ENCODE measurements around the gene ERBB4.
"Not testable (repeated sequence)": the region's sequence is repeated elsewhere in the genome, so short reads cannot be mapped to it uniquely, and the experiment has no call there.

ERBB4 gene

DNA sequence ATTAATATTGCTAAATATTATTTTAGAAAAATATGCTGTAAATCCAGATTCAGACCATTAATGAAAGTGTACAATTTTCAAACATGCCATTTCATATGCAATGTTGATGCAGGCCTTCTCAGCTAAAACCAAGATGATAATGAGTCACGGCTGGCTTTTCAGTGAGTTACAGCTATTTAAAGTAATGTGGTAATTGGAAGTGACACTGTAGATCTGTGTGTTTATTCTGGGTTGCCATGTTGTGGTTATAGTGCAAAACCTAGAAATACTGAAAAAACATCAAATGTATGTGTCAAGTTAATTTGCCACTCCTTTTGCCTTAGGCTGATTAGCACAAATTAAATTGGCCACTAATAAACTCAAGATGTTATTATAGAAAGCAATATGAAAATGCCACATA lies 506.6 kb downstream of the ERBB4 start:
- Histone ChIP-seq H3K9me3 (ENCODE audit: control insufficient read depth in 2 of 2, low read length in 2 of 2) (no peaks in the 10 kb centered on the region), H3K4me3 (ENCODE audit: low read length in 2 of 2) (no peak overlapping the region), H3K27me3 (ENCODE audit: control insufficient read depth in 2 of 2, insufficient read depth in 2 of 2, low read length in 2 of 2) (no peaks in the 10 kb centered on the region), H3K27ac (ENCODE audit: low read depth in 2 of 2, low read length in 2 of 2) (no peak overlapping the region), H3K4me1 (ENCODE audit: control insufficient read depth in 2 of 2, insufficient read depth in 2 of 2, low read length in 2 of 2) (no peaks in the 10 kb centered on the region), H3K9ac (ENCODE audit: low read depth in 1 of 2, low read length in 2 of 2) (no peak overlapping the region), H3K36me3 (ENCODE audit: control insufficient read depth in 2 of 2, insufficient read depth in 2 of 2, low read length in 2 of 2) (no peaks in the 10 kb centered on the region)

DNA sequence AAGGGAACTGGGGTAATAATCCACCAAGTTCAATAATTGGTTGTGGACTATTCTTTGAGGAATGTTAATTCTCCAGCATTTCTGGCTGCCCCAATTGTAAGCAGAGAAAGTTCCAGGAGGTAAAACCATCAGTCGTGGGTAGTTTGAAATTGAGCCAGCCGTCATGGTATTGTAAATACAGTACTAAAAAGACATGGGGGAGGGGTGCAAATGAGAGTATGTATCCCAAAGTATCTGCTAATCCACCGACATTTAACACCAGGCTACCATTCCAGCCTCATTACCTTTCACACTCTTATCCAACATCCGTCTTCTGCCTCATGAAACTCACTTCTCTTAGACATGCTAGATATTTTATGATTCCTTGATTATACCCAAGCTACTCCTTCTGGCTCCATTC lies 507.9 kb downstream of the ERBB4 start:
- Histone ChIP-seq H3K9ac (ENCODE audit: low read depth in 1 of 2, low read length in 2 of 2) (no peak overlapping the region), H3K4me1 (ENCODE audit: control insufficient read depth in 2 of 2, insufficient read depth in 2 of 2, low read length in 2 of 2) (no peaks in the 10 kb centered on the region), H3K27ac (ENCODE audit: low read depth in 2 of 2, low read length in 2 of 2) (no peak overlapping the region), H3K27me3 (ENCODE audit: control insufficient read depth in 2 of 2, insufficient read depth in 2 of 2, low read length in 2 of 2) (no peaks in the 10 kb centered on the region), H3K36me3 (ENCODE audit: control insufficient read depth in 2 of 2, insufficient read depth in 2 of 2, low read length in 2 of 2) (no peaks in the 10 kb centered on the region), H3K9me3 (ENCODE audit: control insufficient read depth in 2 of 2, low read length in 2 of 2) (no peaks in the 10 kb centered on the region), H3K4me3 (ENCODE audit: low read length in 2 of 2) (no peak overlapping the region)

DNA sequence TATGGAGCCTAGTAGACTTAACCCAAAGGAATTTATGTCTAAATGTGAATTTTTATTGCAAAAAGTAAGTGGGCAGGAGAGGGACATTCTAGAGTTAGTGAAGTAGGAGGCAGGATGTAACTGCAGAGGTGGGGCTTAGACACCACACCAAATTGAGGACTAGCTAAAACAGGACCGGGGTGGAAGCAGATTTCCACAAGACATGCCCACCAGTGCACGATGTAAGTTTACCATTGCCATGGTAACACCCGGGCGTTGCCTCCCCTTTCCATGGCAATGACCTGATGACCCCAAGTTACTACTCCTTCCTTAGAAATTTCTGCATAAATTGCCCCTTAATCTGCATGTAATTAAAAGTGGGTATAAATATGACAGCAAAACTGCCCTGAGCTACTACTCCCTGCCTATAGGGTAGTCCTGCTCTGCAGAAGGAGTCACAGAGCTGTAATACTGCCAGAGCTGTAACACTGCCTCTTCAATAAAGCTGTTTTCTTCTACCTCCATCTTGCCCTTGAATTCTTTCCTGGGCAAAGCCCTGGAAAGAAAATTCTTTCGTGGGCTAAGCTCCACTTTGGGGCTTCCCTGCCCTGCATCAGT lies 509.7 kb downstream of the ERBB4 start:
- no peak overlapping the region for H3K4me3 ChIP-seq (ENCODE audit: low read length in 2 of 2)
- no peaks in the 10 kb centered on the region for H3K27me3 ChIP-seq (ENCODE audit: control insufficient read depth in 2 of 2, insufficient read depth in 2 of 2, low read length in 2 of 2)
- no peaks in the 10 kb centered on the region for H3K36me3 ChIP-seq (ENCODE audit: control insufficient read depth in 2 of 2, insufficient read depth in 2 of 2, low read length in 2 of 2)
- no peak overlapping the region for H3K9ac ChIP-seq (ENCODE audit: low read depth in 1 of 2, low read length in 2 of 2)
- no peaks in the 10 kb centered on the region for H3K4me1 ChIP-seq (ENCODE audit: control insufficient read depth in 2 of 2, insufficient read depth in 2 of 2, low read length in 2 of 2)
- H3K9me3 ChIP-seq (ENCODE audit: control insufficient read depth in 2 of 2, low read length in 2 of 2), result no peaks in the 10 kb centered on the region
- no peak overlapping the region for H3K27ac ChIP-seq (ENCODE audit: low read depth in 2 of 2, low read length in 2 of 2)

DNA sequence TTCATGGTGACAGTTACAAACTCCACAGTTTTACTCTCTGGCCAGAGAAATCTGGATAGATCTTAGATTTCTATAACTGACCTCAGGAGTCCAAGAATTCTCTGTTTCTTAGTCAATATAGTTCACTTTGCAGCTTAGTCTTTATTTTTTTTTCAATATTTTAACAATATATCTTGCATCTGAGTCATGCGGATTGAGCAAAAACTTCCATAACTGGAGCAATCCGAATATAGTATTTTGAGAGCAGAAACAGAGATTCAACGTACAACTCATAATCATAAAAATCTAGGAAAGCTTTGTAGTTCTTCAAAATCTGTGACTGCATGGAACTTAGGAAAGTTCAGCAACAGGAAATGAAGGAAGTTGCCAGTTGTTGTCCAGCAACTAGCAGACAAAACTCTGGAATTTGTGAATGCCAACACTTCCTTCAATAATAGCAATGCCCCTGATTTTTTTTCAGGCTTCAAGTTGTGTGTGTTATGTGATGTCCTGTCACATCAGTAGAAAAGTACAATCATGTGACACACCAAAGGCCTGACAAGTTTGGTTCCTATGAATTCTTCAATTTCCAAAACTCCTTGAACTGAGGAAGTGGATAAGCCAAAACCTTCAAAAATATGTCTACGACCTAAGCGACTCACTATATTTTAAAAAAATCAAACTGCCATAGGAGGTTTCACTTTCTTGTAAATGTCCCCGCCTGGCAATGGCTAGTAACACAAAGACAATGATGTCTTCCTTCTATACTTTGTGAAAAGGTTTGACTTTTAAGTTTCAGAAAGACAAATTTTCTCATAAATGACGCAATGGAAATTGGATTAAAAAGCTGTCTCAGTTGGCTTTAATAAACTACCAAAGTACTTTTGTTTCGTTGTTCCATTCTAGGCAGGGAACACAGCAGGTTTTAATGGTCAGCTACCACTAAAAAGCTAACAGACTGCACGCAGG lies 510.6 kb downstream of the ERBB4 start:
- H3K4me3 ChIP-seq (ENCODE audit: low read length in 2 of 2), result no peak overlapping the region
- H3K4me1 ChIP-seq (ENCODE audit: control insufficient read depth in 2 of 2, insufficient read depth in 2 of 2, low read length in 2 of 2), result no peaks in the 10 kb centered on the region
- no peaks in the 10 kb centered on the region for H3K9me3 ChIP-seq (ENCODE audit: control insufficient read depth in 2 of 2, low read length in 2 of 2)
- no peak overlapping the region for H3K27ac ChIP-seq (ENCODE audit: low read depth in 2 of 2, low read length in 2 of 2)
- H3K27me3 ChIP-seq (ENCODE audit: control insufficient read depth in 2 of 2, insufficient read depth in 2 of 2, low read length in 2 of 2), result no peaks in the 10 kb centered on the region
- no peak overlapping the region for H3K9ac ChIP-seq (ENCODE audit: low read depth in 1 of 2, low read length in 2 of 2)
- H3K36me3 ChIP-seq (ENCODE audit: control insufficient read depth in 2 of 2, insufficient read depth in 2 of 2, low read length in 2 of 2), result no peaks in the 10 kb centered on the region

DNA sequence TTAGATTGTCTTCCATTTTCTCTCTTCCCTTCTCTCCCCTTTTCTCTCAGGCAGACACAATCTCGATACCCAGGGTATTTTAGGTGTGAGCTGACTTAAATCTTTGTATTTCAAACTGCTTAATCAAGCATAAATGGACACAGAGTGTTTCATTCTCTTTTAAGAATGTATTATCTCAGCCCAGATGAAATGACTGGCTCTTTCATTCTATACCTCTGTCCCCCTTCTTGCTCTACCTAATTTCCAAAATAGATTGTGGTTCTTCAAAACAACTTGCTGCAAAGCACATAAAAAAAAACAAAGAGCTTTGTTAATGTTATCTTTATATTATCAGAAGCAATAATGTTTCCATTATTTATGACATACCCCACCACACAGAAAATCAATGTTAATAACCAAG lies 514.6 kb downstream of the ERBB4 start:
- Histone ChIP-seq H3K9me3 (ENCODE audit: control insufficient read depth in 2 of 2, low read length in 2 of 2) (no peaks in the 10 kb centered on the region), H3K27ac (ENCODE audit: low read depth in 2 of 2, low read length in 2 of 2) (no peak overlapping the region), H3K36me3 (ENCODE audit: control insufficient read depth in 2 of 2, insufficient read depth in 2 of 2, low read length in 2 of 2) (no peaks in the 10 kb centered on the region), H3K27me3 (ENCODE audit: control insufficient read depth in 2 of 2, insufficient read depth in 2 of 2, low read length in 2 of 2) (no peaks in the 10 kb centered on the region), H3K4me1 (ENCODE audit: control insufficient read depth in 2 of 2, insufficient read depth in 2 of 2, low read length in 2 of 2) (no peaks in the 10 kb centered on the region), H3K4me3 (ENCODE audit: low read length in 2 of 2) (no peak overlapping the region), H3K9ac (ENCODE audit: low read depth in 1 of 2, low read length in 2 of 2) (no peak overlapping the region)

DNA sequence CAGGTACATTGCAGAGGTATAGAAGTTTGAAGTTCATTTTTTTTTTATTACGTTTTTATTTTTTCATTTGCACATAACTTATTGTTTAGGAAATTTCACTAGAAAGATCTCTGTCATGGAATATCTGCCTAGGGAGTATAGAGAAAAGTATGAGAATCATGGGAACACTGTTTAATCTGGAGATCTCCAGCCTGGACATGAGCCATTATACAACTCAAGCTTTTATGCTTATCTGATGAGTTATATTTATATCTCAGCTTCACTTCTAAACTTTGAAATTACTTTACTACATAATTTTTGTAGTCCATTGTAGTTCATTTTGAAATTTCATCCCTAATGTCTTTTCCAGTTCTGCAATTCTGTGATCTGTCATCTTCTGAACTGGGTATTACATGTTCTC lies 515.6 kb downstream of the ERBB4 start:
- no peaks in the 10 kb centered on the region for H3K9me3 ChIP-seq (ENCODE audit: control insufficient read depth in 2 of 2, low read length in 2 of 2)

DNA sequence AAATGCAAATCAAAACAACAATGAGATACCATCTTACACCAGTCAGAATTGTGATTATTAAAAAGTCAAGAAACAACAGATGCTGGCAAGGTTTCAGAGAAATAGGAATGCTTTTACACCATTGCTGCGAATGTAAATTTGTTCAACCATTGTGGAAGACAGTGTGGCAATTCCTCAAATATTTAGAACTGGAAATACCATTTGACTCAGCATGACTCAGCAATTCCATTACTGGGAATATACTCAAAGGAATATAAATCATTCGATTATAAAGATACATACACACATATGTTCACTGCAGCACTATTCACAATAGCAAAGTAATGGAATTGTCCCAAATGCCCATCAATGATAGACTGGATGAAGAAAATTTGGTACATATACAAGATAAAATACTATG lies 516.7 kb downstream of the ERBB4 start:
- no peak overlapping the region for H3K27ac ChIP-seq (ENCODE audit: low read depth in 2 of 2, low read length in 2 of 2)
- H3K4me1 ChIP-seq (ENCODE audit: control insufficient read depth in 2 of 2, insufficient read depth in 2 of 2, low read length in 2 of 2), result no peaks in the 10 kb centered on the region
- H3K9ac ChIP-seq (ENCODE audit: low read depth in 1 of 2, low read length in 2 of 2), result no peak overlapping the region
- H3K4me3 ChIP-seq (ENCODE audit: low read length in 2 of 2), result no peak overlapping the region
- no peaks in the 10 kb centered on the region for H3K27me3 ChIP-seq (ENCODE audit: control insufficient read depth in 2 of 2, insufficient read depth in 2 of 2, low read length in 2 of 2)
- H3K9me3 ChIP-seq (ENCODE audit: control insufficient read depth in 2 of 2, low read length in 2 of 2), result no peaks in the 10 kb centered on the region
- H3K36me3 ChIP-seq (ENCODE audit: control insufficient read depth in 2 of 2, insufficient read depth in 2 of 2, low read length in 2 of 2), result no peaks in the 10 kb centered on the region

More for the DNA sequence above, 515.6 kb downstream of the ERBB4 start:
- Histone ChIP-seq H3K9ac (ENCODE audit: low read depth in 1 of 2, low read length in 2 of 2) (no peak overlapping the region), H3K27me3 (ENCODE audit: control insufficient read depth in 2 of 2, insufficient read depth in 2 of 2, low read length in 2 of 2) (no peaks in the 10 kb centered on the region), H3K36me3 (ENCODE audit: control insufficient read depth in 2 of 2, insufficient read depth in 2 of 2, low read length in 2 of 2) (no peaks in the 10 kb centered on the region), H3K27ac (ENCODE audit: low read depth in 2 of 2, low read length in 2 of 2) (no peak overlapping the region), H3K4me1 (ENCODE audit: control insufficient read depth in 2 of 2, insufficient read depth in 2 of 2, low read length in 2 of 2) (no peaks in the 10 kb centered on the region), H3K4me3 (ENCODE audit: low read length in 2 of 2) (no peak overlapping the region)

DNA sequence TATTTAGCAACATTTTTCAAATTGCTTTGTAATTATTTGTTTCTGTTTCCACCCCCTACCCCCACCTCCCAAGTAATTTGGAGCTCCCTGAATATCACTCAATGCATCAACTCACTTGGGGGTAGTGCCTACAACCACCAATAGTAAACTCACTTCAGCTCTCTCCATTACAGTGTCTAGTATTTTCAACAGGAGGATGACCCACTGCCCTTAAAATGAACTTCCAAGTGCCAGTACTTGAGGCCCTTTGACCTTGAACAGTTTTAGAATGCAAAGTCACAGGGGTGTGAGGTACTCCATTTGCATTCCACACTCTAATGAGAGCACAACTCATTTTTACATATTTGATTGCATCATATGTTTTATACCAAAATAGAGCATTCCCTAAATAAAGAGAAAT lies 523.0 kb downstream of the ERBB4 start:
- no peak overlapping the region for H3K27ac ChIP-seq (ENCODE audit: low read depth in 2 of 2, low read length in 2 of 2)
- H3K36me3 ChIP-seq (ENCODE audit: control insufficient read depth in 2 of 2, insufficient read depth in 2 of 2, low read length in 2 of 2), result no peaks in the 10 kb centered on the region
- no peaks in the 10 kb centered on the region for H3K27me3 ChIP-seq (ENCODE audit: control insufficient read depth in 2 of 2, insufficient read depth in 2 of 2, low read length in 2 of 2)
- no peaks in the 10 kb centered on the region for H3K9me3 ChIP-seq (ENCODE audit: control insufficient read depth in 2 of 2, low read length in 2 of 2)
- H3K4me1 ChIP-seq (ENCODE audit: control insufficient read depth in 2 of 2, insufficient read depth in 2 of 2, low read length in 2 of 2), result no peaks in the 10 kb centered on the region
- no peak overlapping the region for H3K4me3 ChIP-seq (ENCODE audit: low read length in 2 of 2)
- no peak overlapping the region for H3K9ac ChIP-seq (ENCODE audit: low read depth in 1 of 2, low read length in 2 of 2)

DNA sequence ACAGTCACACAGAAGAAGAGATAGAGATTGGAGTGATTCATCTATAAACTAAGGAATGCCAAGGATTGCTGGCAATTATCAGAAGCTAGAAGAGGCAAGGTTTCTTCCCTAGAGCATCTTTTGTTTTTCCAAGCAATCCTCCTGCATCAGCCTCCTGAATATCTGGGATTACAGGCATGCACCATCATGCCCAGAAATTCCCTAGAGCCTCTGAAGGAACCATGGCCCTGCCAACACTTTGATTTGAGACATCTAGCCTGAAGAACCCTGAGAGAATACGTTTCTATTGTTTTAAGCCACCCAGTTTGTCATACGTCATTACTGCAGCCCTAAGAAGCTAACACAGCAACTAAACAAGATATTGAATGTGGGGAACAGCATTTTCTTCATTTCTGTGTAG lies 525.0 kb downstream of the ERBB4 start:
- H3K9me3 ChIP-seq (ENCODE audit: control insufficient read depth in 2 of 2, low read length in 2 of 2), result no peaks in the 10 kb centered on the region
- H3K4me1 ChIP-seq (ENCODE audit: control insufficient read depth in 2 of 2, insufficient read depth in 2 of 2, low read length in 2 of 2), result no peaks in the 10 kb centered on the region
- H3K9ac ChIP-seq (ENCODE audit: low read depth in 1 of 2, low read length in 2 of 2), result no peak overlapping the region

DNA sequence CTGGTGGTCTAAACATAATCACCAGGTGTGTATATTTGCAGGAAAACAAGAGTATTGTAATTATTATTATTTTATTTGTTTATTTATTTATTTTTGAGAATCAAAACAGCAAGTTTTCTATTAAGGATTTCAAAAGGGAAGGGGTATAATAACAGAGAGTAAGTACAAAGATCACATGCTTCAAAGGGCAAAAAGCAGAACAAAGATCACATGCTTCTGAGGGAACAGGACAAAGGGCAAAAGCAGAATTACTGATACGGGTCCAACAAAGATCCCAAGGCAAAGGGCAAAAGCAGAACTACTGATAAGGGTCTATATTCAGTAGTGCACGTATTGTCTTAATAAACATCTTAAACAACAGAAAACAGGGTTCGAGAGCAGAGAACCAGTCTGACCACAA lies 528.3 kb downstream of the ERBB4 start:
- H3K27ac ChIP-seq (ENCODE audit: low read depth in 2 of 2, low read length in 2 of 2); H3K9ac ChIP-seq (ENCODE audit: low read depth in 1 of 2, low read length in 2 of 2); H3K9me3 ChIP-seq (ENCODE audit: control insufficient read depth in 2 of 2, low read length in 2 of 2); H3K36me3 ChIP-seq (ENCODE audit: control insufficient read depth in 2 of 2, insufficient read depth in 2 of 2, low read length in 2 of 2); H3K4me1 ChIP-seq (ENCODE audit: control insufficient read depth in 2 of 2, insufficient read depth in 2 of 2, low read length in 2 of 2); H3K27me3 ChIP-seq (ENCODE audit: control insufficient read depth in 2 of 2, insufficient read depth in 2 of 2, low read length in 2 of 2); H3K4me3 ChIP-seq (ENCODE audit: low read length in 2 of 2): not testable (repeated sequence)

More for the DNA sequence above, 525.0 kb downstream of the ERBB4 start:
- Histone ChIP-seq H3K36me3 (ENCODE audit: control insufficient read depth in 2 of 2, insufficient read depth in 2 of 2, low read length in 2 of 2) (no peaks in the 10 kb centered on the region), H3K27ac (ENCODE audit: low read depth in 2 of 2, low read length in 2 of 2) (no peak overlapping the region), H3K27me3 (ENCODE audit: control insufficient read depth in 2 of 2, insufficient read depth in 2 of 2, low read length in 2 of 2) (no peaks in the 10 kb centered on the region), H3K4me3 (ENCODE audit: low read length in 2 of 2) (no peak overlapping the region)

All from mucosa of rectum (tissue), 2 donors.